Gastroesophageal sphincter (tissue), 4 donors: ENCODE measurements around the gene HEMK1. TPM values are rescaled to one million over a fixed set of nuclear protein-coding genes. Genes with fewer than 3 reads are reported as not detected.

ENCODE experiments used
- ATAC-seq: fragments of 150-250 bp; one replicate; pipeline ENCODE4 v1.9.1; 2016; ENCODE audit warnings: mild to moderate bottlenecking, moderate library complexity
- H3K27ac ChIP-seq, 4 donors: fragments of 200-600 bp; sonication (generic) in 3 of 4; 1 replicate in 3 of 4; 2 replicates in 1 of 4; pipeline ENCODE4 v1.5.1; 2016 to 2019
- H3K27me3 ChIP-seq: fragments of 200-600 bp; sonication (generic); one replicate; pipeline ENCODE4 v1.5.1; 2019
- H3K36me3 ChIP-seq, 2 donors: fragments of 200-600 bp; sonication (generic); one replicate each; pipeline ENCODE4 v1.5.1; 2019; ENCODE audit warnings: control low read depth in 1 of 2
- H3K4me1 ChIP-seq, 3 donors: fragments of 200-600 bp; sonication (generic); 1 replicate in 2 of 3; 2 replicates in 1 of 3; pipeline ENCODE4 v1.5.1; 2016 to 2019; ENCODE audit warnings: control low read depth in 2 of 3
- H3K4me3 ChIP-seq, 2 donors: fragments of 200-600 bp; sonication (generic); one replicate each; pipeline ENCODE4 v1.5.1; 2019; ENCODE audit warnings: mild to moderate bottlenecking in 1 of 2, moderate library complexity in 1 of 2
- H3K9me3 ChIP-seq, 3 donors: fragments of 200-600 bp; sonication (generic); one replicate each; pipeline ENCODE4 v1.5.1; 2017 to 2019; ENCODE audit warnings: control low read depth in 2 of 3
- CTCF ChIP-seq, 4 experiments: fragments of 200-600 bp in 2 of 4; fragments of 450-650 bp in 2 of 4; sonication (generic) in 1 of 4; IDR thresholded peaks; one replicate each; pipeline ENCODE4 v1.5.1; 2017 to 2019; ENCODE audit warnings: antibody characterized with exemption in 4 of 4, mild to moderate bottlenecking in 2 of 4, moderate library complexity in 2 of 4
- EP300 ChIP-seq: sonication (generic); formaldehyde crosslinking; IDR thresholded peaks from one replicate; pipeline ENCODE4 v1.6.1; 2017; ENCODE audit warnings: antibody characterized with exemption, mild to moderate bottlenecking
- POLR2A ChIP-seq, 2 donors: fragments of 450-650 bp; IDR thresholded peaks; one replicate each; pipeline ENCODE4 v1.6.1; 2017; ENCODE audit warnings: antibody characterized with exemption in 2 of 2, mild to moderate bottlenecking in 2 of 2, moderate library complexity in 1 of 2
- POLR2AphosphoS5 ChIP-seq: sonication (generic); formaldehyde crosslinking; IDR thresholded peaks from one replicate; pipeline ENCODE4 v1.6.1; 2017; ENCODE audit warnings: antibody characterized with exemption
- WGBS, 2 donors: methylation state at CpG; one replicate each; pipeline ENCODE4 v1.1.5; 2018; ENCODE audit warnings: low coverage in 1 of 2; 5-methylcytosine and 5-hydroxymethylcytosine counted together
- total RNA-seq, 4 donors: library from RNA; depleted of rRNA; stranded (reverse); fragments of >200 nt; gene quantifications; one replicate each; pipeline ENCODE4 v1.1.0, GENCODE V29; 2016

HEMK1 gene
- total RNA-seq, 4 donors from 2014 or later: 6.4 to 11.7 (median 11.4) TPM

GRCh38 chr3:50625231-50626182 lies 56.2 kb downstream of the HEMK1 start:
- H3K9me3 ChIP-seq: no peaks in the 10 kb centered on the region
- ATAC-seq: no peak
- H3K36me3 ChIP-seq: peaks cover 0 to 15% of the 10 kb centered on the region in 2 donors
- TF ChIP-seq POLR2AphosphoS5 (no peak), POLR2A (IDR thresholded peaks at IDR 0.05) (no peak), EP300 (no peak), CTCF (IDR thresholded peaks at IDR 0.05) (no peak)
- H3K4me1 ChIP-seq: peaks cover 0 to 64% (median 0%) of the 10 kb centered on the region in 3 donors
- H3K27me3 ChIP-seq: no peaks in the 10 kb centered on the region
- 59 to 77% methylated on average over 4 to 11 of the region's 18 CpGs for WGBS, 2 donors
- H3K4me3 ChIP-seq: no peak overlapping the region
- H3K27ac ChIP-seq: no peak overlapping the region

GRCh38 chr3:50626401-50626800 lies 57.1 kb downstream of the HEMK1 start:
- ATAC-seq: no peak
- peaks cover 0 to 57% (median 0%) of the 10 kb centered on the region in 3 donors for H3K4me1 ChIP-seq
- no peak overlapping the region for H3K4me3 ChIP-seq
- TF ChIP-seq POLR2A (IDR thresholded peaks at IDR 0.05) (no peak), CTCF (IDR thresholded peaks at IDR 0.05) (no peak), EP300 (no peak), POLR2AphosphoS5 (no peak)
- no peaks in the 10 kb centered on the region for H3K27me3 ChIP-seq
- 90% methylated on average over 2 of the region's 3 CpGs; no CpG with 5 or more reads in 1 of the 2 donors for WGBS, 2 donors
- H3K9me3 ChIP-seq: no peaks in the 10 kb centered on the region
- H3K27ac ChIP-seq: no peak overlapping the region
- H3K36me3 ChIP-seq: peaks cover 0 to 15% of the 10 kb centered on the region in 2 donors

GRCh38 chr3:50627407-50628051 lies 58.2 kb downstream of the HEMK1 start:
- WGBS, 2 donors: 50 to 80% methylated on average over 1 to 2 of the region's 6 CpGs
- Histone ChIP-seq H3K27ac (no peak overlapping the region), H3K9me3 (no peaks in the 10 kb centered on the region), H3K4me1 (peaks cover 0 to 63% (median 0%) of the 10 kb centered on the region in 3 donors), H3K4me3 (no peak overlapping the region), H3K27me3 (no peaks in the 10 kb centered on the region), H3K36me3 (peaks cover 0 to 6% of the 10 kb centered on the region in 2 donors)
- no peak for TF ChIP-seq POLR2AphosphoS5
- no peak for TF ChIP-seq CTCF (IDR thresholded peaks at IDR 0.05)
- no peak for TF ChIP-seq EP300
- TF ChIP-seq POLR2A (IDR thresholded peaks at IDR 0.05): no peak
- peak; percentile 50 for ATAC-seq

GRCh38 chr3:50628601-50629000 lies 59.3 kb downstream of the HEMK1 start:
- no peak for ATAC-seq
- Histone ChIP-seq H3K27ac (no peak overlapping the region), H3K4me3 (no peak overlapping the region), H3K36me3 (peaks cover 0 to 3% of the 10 kb centered on the region in 2 donors), H3K4me1 (peaks cover 0 to 52% (median 0%) of the 10 kb centered on the region in 3 donors), H3K9me3 (no peaks in the 10 kb centered on the region), H3K27me3 (no peaks in the 10 kb centered on the region)
- 90% methylated on average over 3 of the region's 3 CpGs; no CpG with 5 or more reads in 1 of the 2 donors for WGBS, 2 donors
- TF ChIP-seq CTCF (IDR thresholded peaks at IDR 0.05): no peak
- TF ChIP-seq POLR2A (IDR thresholded peaks at IDR 0.05): no peak
- no peak for TF ChIP-seq EP300
- no peak for TF ChIP-seq POLR2AphosphoS5
